IPS-18c (cell line): ENCODE measurements around the gene ITGA3.

Experiments
- H3K4me3 ChIP-seq: 2 replicates; pipeline ENCODE4 v1.7.0; 2013; ENCODE audit warnings: low read depth, mild to moderate bottlenecking, low read length, moderate library complexity; ENCODE audit not compliant: insufficient read depth
- H3K9me3 ChIP-seq: one replicate; pipeline ENCODE4 v1.6.1; 2013; ENCODE audit warnings: mild to moderate bottlenecking, low read length, moderate library complexity; ENCODE audit not compliant: control insufficient read depth, insufficient read depth

Gene ITGA3

GRCh38 chr17:50055426-50056216, at the start of gene ITGA3:
TSS of gene ITGA3 (plus strand) at chr17:50056110. CDS start at chr17:50056440, 330 bp downstream.
- H3K9me3 ChIP-seq, result no peaks in the 10 kb centered on the region
- H3K4me3 ChIP-seq, result peak within 1 kb of the TSS; percentile 77

DNA sequence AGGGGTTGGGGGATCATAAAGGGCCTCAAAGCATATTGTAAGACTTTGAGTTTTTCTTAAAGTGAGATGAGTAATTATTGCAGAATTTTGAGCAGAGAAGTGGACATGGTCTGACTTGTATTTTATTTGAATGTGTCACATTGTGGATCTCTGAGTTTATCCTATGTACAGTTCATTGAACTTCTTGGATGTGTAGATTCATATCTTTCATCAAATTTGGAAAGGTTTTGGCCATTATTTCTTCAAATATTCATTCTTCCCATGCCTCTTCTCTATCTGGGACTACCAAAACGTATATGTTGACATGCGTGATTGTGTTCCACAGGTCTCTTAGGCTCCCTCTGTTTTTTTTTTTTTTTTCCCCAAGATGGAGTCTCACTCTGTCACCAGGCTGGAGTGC, 46.6 kb upstream of the ITGA3 start:
- Histone ChIP-seq H3K4me3 (no peak overlapping the region), H3K9me3 (no peaks in the 10 kb centered on the region)

GRCh38 chr17:50013079-50013478, 42.8 kb upstream of the ITGA3 start:
- Histone ChIP-seq H3K4me3 (no peak overlapping the region), H3K9me3 (peaks cover 8% of the 10 kb centered on the region)

DNA sequence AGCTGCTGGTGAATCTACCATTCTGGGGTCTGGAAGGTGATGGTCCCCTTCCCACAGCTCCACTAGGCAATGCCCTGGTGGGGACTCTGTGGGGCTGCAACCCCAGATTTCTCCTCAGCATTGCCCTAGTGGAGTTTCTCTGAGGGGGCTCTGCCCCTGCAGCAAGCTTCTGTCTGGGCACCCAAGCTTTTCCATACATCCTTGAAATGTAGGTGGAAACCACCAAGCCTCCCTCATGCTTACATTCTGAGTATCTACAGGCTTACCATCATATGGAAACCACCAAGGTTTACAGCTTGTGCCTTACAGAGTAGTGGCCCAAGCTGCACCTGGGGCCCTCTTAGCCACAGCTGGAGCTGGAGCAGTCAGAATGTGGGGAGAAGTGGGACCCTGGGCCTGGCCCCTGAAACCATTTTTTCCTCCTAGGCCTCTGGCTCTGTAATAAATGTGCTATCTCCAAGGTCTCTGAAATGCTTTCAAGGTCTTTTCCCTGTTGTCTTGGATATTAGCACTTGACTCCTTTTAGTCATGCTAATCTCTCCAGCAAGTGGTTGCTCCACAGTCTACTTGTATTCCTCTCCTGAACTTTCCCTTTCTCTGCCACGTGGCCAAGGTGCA, 41.3 kb upstream of the ITGA3 start:
- Histone ChIP-seq H3K9me3 (peaks cover 8% of the 10 kb centered on the region), H3K4me3 (no peak overlapping the region)

GRCh38 chr17:50015146-50015545, 40.8 kb upstream of the ITGA3 start:
- Histone ChIP-seq H3K9me3 (peaks cover 8% of the 10 kb centered on the region), H3K4me3 (no peak overlapping the region)

DNA sequence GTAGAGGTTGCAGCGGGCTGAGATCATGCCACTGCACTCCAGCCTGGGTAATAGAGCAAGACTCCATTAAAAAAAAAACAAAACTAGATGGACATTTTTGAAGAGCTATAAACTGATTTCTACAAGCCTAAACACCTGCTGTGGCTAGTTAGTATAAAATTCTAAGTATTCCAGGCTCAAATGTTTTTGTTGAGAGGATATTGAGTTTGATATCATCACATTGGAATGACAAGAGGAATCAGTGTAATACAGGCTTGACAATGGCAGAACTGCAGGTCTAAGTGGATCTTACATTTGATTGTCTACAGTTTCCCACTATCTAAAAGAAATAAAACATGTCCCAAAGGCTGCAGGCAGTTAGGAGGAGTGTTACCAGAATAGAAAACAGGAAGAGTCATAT, 37.0 kb upstream of the ITGA3 start:
- Histone ChIP-seq H3K4me3 (no peak overlapping the region), H3K9me3 (peaks cover 8% of the 10 kb centered on the region)

DNA sequence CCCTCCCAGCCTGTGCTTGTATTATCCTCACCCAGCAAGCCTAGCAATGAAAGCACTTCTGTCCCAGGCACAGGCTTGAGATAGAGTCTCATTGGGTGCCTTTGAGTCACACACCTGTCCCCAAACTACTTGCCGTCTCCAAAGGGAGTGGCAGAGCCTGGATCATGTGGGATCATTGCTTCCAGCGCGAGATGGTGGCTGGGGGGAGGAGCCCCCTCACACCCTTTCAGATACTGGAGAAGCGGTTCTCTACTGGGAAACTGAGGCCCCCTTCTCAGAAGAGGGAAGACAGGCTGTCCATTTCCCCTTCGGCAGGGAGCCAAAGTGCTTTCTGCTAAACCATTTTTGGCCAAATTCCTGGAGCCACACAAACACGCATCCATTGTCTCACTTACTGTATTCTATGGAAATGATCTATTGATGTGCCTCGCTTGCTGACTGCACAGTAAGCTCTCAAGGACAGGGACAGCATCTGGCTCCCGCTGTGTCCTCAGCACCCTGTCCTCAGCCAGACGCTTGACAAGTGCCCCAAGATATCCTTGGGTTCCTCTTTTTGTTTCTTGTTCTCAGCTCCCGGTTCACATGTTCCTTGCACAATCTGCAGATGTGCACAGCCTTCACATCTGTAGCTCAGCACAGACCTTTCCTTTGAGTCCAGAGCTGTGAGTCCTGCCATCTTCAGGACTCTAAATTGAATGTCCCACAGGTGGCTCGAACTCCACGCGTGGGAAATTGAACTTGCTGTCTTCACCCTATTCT, 34.9 kb upstream of the ITGA3 start:
- Histone ChIP-seq H3K9me3 (no peaks in the 10 kb centered on the region), H3K4me3 (no peak overlapping the region)

GRCh38 chr17:50021681-50022370, 34.1 kb upstream of the ITGA3 start:
- Histone ChIP-seq H3K4me3 (no peak overlapping the region), H3K9me3 (no peaks in the 10 kb centered on the region)

GRCh38 chr17:50022463-50023130, 33.3 kb upstream of the ITGA3 start:
- Histone ChIP-seq H3K9me3 (no peaks in the 10 kb centered on the region), H3K4me3 (no peak overlapping the region)

DNA sequence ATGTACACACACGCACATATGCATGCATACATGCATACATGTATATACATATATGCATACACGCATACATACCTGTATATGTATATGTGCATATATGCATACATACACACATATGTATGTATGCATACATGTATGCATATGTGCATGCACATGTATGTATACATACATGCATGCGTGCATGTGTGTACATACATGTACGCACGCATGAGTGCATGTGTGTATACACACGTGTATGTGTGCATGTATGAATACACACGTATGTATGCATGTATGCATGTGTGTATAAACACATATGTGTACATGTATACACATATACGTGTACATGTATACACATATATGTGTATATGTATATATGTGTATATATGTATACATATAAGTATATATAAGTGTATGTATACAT, 32.4 kb upstream of the ITGA3 start:
- no peaks in the 10 kb centered on the region for H3K9me3 ChIP-seq
- H3K4me3 ChIP-seq, result no peak overlapping the region

DNA sequence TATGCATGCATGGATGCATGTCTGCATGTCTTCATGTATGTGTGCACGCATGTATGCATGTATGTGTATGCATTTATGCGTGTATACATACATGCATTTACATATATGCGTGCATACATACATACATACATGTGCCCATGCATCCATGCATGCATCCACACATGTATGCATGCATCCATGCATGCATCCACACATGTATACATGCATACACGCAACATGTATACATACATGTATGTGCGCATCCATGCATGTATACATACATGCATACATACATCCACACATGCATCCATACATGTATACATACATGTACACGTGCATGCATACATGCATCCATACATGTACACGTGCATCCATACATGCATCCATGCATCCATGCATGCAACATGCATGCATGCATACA, 31.1 kb upstream of the ITGA3 start:
- no peak overlapping the region for H3K4me3 ChIP-seq

GRCh38 chr17:50026046-50026675, 29.7 kb upstream of the ITGA3 start:
- no peak overlapping the region for H3K4me3 ChIP-seq

More for the DNA sequence above, 31.1 kb upstream of the ITGA3 start:
- no peaks in the 10 kb centered on the region for H3K9me3 ChIP-seq

DNA sequence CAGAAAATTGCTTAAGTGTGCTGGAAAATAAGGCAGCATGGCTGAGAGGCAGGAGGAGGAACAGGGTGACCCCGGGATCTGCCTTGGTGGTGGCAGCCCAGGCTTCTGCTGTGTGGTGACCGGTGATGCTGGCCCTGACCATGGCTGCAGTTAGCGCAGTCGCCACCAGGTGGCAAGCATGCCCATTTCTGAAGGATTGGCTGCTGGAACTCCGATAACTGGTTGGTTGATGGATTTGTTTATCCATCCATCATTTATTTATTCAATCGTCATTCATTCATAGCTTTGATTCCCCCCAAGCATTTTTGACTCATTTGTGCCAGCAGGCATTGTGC, 29.1 kb upstream of the ITGA3 start:
- no peak overlapping the region; the same call in 1 of the 2 replicates for H3K4me3 ChIP-seq

More at GRCh38 chr17:50026046-50026675, 29.7 kb upstream of the ITGA3 start:
- H3K9me3 ChIP-seq, result no peaks in the 10 kb centered on the region

GRCh38 chr17:50027172-50027880, 28.6 kb upstream of the ITGA3 start:
- no peak overlapping the region; the same call in 1 of the 2 replicates for H3K4me3 ChIP-seq
- no peaks in the 10 kb centered on the region for H3K9me3 ChIP-seq

More for the DNA sequence above, 29.1 kb upstream of the ITGA3 start:
- H3K9me3 ChIP-seq, result no peaks in the 10 kb centered on the region

DNA sequence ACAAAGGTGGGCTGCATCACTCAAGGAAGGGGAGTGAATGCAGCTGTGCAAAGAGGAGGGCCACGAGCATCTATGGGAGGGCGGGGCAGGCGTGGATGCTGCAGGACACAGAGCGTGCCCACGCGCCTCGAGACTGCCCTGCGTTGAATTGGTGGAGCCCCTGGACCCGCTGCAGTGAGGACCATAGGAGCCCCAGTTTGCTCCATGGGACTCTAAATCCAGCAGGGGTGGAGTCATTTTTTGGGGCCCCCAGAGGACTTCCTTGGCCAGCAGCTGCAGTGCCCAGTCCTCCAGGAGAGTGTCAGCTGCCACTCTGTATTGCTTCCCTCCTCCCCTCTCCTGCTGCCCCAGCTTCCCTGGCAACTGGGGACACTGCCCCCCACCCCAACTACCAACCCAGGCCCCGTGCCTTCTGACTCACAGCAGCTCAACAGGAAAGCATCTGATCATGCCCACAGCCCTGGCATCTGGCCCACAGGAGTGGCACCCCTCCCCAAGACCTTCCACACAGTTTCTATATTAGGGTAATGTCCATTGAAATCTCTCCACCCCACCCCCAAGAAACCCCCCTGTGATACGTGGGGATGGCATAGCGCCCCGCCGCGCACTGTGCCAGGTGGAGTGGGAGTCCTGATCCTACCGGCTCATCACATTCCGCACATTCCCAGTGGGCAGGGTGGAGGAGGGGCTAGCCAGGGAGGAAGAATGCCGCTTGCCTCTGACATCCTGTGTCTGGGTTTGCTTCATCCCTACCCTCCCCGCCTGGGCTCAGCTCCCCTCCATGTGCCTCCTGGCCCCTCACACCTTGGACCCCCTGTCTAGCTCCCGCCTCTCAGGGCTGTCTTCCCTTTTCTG, 27.8 kb upstream of the ITGA3 start:
- no peaks in the 10 kb centered on the region for H3K9me3 ChIP-seq
- no peak overlapping the region for H3K4me3 ChIP-seq
